HG02588 (cell line): ENCODE results near the gene RPS6KA2.
"Not testable (repeated sequence)": the region's sequence is repeated elsewhere in the genome, so short reads cannot be mapped to it uniquely, and the experiment has no call there.

Experiments
- ATAC-seq: cut with Tn5 transposase; IDR thresholded peaks from one replicate; pipeline ENCODE4 v1.9.1; 2021; ENCODE audit warnings: mild to moderate bottlenecking, moderate library complexity; ENCODE audit not compliant: unreplicated experiment

RPS6KA2 gene

DNA sequence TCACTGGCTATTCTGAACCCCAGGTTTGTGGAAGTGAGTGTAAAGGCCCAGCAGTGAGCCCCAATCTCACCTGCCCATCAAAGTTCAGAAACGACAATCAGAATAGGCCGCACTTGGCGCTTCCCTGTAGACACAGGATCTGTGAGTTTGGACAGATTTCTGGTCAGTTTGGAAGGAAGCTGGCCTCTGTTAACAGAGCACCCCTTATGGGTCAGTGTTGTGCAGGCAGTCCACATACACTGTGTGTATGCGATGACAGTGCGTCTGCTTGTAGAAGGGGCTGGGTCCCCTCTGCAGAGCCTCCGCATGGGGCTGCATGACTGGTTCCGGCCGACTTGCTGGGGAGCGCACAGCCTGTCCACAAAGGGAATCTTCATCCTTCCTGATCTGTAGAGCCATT is 240.9 kb downstream of the RPS6KA2 start:
- ATAC-seq = no peak

GRCh38 chr6:166383802-166384363 is 243.2 kb downstream of the RPS6KA2 start:
- ATAC-seq = not testable (repeated sequence)

GRCh38 chr6:166382933-166383801 is 243.9 kb downstream of the RPS6KA2 start, which contains the start of gene MPC1:
TSS of gene MPC1 (minus strand) at chr6:166382940. CDS start at chr6:166382876, 64 bp downstream.
- ATAC-seq = peak; percentile 89

DNA sequence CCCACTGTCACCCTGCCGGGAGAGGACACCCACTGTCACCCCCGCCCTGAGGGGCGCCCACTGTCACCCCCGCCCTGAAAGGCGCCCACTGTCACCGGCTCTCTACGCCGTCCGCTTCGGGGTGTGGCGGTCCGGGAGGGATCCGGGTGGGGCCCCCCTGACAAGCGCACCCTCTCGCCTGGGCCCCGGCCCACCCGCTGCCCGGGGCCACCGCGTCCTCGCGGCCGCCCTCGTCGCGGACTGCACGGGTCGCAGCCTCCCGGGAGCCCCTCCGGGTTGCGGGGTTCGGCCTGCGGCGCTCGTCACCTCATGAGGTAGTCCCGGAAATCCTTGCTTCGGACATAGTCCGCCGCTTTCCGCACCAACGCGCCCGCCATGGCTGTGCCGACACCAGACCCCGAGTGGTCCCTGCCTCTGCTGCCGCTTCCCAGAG is 244.5 kb downstream of the RPS6KA2 start:
- ATAC-seq = no peak

DNA sequence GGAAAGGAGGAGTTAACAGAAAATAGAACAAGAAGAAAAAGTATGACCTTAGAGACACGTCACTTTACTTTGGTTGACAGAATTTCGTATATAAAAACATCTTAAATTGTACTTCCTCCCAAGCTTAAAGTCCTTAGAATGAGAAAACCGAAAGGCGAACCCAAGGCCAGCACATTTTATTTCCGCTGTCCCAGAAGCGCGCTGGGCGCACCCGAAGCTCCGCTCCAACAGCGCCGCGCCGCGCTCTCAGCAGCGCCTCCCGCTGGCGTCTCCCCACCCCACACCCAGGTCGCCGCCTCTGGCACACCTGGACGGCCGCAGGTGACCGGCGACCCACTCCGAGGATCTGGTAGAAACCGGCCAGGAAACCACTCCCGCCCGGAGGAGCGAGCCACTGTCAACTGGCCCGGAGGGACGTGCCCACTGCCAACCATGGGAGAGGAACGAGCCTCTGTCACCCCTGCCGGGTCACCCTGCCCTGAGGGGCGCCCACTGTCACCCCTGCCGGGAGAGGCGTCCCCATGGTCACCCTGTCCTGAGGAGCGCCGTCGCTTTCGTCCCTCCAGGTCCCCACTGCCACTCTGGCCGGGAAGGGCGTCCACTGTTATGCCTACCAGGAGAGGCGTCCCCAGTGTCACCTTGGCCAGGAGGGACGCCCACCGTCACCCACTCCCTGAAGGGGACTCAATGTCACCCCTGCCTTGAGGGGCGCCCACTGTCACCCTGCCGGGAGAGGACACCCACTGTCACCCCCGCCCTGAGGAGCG is 245.1 kb downstream of the RPS6KA2 start:
- ATAC-seq = peak; percentile 41

DNA sequence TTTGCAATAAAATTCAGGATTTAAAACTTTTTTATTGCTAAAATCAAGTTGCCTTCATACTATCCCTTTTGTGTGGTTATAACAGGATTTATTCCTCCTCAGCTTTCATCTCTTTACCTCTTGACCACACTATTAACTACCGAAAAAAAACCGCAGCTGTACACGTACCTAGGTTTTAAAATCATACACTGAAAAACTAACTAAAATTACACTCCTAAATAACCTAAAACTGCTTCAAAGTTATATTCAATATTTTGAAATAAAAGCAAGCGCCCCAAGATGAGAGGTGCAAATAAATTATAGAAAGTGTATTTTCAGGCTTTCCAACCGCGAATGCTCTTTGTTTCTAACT is 245.7 kb downstream of the RPS6KA2 start:
- ATAC-seq = no peak

- ATAC-seq = no peak
These were observed 247.3 kb downstream of the RPS6KA2 start for GRCh38 chr6:166379800-166380199.

DNA sequence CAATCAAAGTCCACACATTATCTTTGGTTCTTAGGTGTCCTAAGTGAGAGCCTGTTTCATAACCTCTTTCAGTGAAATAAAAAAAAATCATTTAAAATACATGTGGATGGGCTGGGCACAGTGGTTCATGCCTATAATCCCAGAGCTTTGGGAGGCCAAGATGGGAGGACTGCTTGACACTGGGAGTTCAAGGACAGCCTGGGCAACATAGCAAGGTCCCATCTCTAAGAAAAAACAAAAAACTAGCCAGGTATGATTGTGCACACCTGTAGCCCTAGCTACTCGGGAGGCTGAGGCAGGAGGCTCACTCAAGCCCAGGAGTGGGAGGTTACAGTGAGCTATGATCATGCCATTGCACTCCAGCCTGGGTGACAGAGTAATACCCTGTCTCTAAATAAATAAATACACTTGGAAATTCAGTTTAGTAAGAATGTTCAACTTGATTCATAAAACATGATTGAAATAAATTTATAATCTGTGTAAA is 247.9 kb downstream of the RPS6KA2 start:
- ATAC-seq = no peak

DNA sequence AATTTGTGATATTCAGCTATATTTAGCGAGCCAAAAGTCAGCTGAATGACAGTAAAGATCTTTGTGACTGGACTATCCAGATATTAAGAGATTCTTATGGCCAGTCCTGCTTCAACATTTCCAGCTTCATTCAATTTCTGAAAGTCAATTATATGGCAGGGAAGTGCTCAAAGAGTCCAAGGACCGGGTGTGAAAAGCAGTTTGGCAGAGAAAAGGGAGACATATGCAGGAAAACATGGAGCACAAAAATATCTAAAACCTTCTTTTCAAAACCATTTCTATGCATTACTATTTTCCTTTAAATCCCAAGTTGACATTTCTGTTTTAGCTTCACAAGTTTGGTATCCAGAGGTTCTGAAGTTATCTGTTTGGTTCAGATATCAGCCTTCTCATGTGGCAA is 249.3 kb downstream of the RPS6KA2 start:
- ATAC-seq = no peak

- no peak for ATAC-seq
These were observed 252.0 kb downstream of the RPS6KA2 start for GRCh38 chr6:166375013-166375412.

- ATAC-seq = no peak
These were observed 256.6 kb downstream of the RPS6KA2 start for GRCh38 chr6:166370489-166370888.

DNA sequence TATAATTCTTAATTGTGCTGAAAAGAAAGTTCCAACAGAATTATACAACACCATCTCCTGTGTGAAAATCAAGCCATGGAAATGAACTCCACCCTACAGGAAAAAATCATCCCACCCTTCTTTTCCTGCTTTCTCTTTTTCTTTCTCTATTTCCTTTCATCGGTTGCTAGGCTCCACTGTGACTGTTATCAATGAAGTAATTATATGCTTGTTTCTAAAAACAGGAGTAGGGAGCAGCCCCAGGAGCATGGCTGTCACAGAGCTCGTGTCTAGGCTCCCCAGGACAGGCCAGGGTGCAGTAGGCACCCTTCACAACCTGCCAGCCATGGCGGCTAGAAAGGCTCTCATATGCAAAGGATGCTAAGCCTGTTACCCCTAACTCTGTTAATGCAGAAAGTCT is 257.3 kb downstream of the RPS6KA2 start:
- no peak for ATAC-seq

- no peak for ATAC-seq
These were observed 260.1 kb downstream of the RPS6KA2 start for GRCh38 chr6:166366921-166367320.

DNA sequence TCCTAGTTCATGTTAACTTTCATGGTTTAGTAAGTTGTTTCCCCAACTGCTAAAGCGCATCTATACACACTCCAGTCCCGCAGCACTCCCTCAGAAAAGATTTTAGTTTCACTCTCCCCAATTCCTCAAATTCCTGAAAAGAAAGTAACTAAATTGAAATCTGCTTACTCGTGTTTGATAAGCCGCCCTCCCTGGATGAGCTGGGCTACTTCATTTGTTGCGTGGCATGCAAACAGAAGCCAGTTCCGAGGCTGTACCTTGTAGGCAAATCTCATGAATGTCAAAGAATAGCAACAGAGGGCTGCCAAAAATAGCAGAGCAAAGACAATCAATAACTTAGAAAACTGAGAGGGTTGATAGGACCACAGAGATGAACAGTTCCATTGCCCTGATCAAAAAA is 261.2 kb downstream of the RPS6KA2 start:
- ATAC-seq = no peak

GRCh38 chr6:166365221-166365620 is 261.8 kb downstream of the RPS6KA2 start:
- no peak for ATAC-seq

DNA sequence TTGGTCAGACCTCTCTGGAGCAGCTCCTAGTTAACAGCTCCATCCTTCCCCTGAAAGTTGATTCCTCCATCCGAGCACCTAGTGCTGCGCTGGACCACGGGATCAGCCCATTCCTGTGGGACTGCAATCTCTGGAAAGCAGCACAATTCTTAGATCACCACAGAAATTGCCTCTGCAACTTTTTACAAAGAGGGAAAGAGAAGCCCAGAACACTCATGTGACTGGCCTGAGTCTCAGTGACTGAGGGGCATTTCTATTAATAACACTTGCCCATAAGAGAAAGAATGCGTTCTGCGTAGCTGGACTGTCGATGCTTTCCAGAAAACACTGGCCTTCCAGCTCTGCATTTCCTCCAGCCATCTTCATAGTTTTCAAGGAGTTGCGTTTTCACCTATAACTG is 262.6 kb downstream of the RPS6KA2 start:
- no peak for ATAC-seq

DNA sequence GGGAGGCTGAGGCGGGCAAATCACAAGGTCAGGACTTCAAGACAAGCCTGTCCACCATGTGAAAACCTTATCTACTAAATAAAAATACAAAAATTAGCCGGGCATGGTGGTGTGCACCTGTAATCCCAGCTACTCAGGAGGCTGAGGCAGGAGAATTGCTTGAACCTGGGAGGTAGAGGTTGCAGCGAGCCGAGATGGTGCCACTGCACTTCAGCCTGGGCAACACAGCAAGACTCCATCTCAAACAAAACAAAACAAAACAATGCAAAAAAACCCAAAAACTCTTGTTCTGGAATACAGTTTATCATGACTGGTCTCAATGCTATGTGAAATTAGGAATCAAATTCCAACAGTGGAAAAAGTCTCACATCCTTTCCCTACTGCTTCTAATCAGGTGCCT is 264.6 kb downstream of the RPS6KA2 start:
- not testable (repeated sequence) for ATAC-seq

GRCh38 chr6:166361077-166361429 is 266.0 kb downstream of the RPS6KA2 start:
- ATAC-seq = no peak

DNA sequence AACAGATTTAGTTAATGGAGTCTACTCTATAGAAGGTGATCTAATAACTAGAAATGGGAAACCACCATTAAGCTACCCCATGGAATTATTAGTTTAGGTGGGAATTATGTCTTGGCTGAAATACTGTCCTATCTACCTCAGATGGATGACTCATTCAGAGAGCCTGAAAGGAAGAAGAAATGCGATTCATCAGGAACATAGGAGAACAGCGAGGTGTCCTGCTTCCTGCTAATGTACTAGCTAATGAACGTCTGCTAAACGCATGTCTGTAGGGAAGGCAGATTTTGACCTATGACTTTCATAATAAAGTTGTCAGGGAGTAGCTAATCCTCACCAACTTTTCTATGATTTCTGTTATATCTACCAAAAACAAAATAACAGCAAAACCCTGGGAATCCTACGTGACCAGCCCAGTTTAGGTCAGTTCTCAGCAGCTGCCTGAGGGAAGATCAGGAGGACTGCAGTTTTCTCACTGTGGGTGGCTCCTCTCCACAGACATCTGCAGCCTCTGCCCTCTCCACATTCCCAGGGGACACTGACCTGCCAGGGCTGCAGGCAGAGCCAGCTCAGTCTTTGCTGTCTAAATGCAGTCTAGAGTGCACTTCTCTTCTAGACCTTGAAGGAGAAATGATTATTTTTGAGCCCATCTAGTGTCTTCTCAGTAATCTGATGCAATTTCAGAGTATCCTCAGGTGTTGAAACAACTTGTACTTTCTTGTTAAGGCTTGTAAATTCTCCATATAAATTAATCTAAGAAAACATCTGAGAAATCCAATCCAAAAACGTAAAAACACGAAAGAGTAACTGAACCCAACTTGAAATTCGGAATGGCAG is 266.6 kb downstream of the RPS6KA2 start:
- no peak for ATAC-seq
